OCI-LY3 (cell line): ENCODE measurements around the gene MUC21.

Source experiments
- CTCF ChIP-seq: fragments of 200-600, 300-600 bp; sonication (generic); IDR thresholded peaks from 2 replicates; pipeline ENCODE4 v1.5.1; 2014; ENCODE audit warnings: antibody characterized with exemption, low read length, low read depth
- EZH2phosphoT487 ChIP-seq: fragments of 200-600 bp; shearing (Covaris generic); IDR thresholded peaks from 2 replicates; pipeline ENCODE4 v1.6.1; 2018; ENCODE audit warnings: antibody characterized with exemption, mixed run types, low read depth

GRCh38 chr6:31037169-31037568 is 53.7 kb downstream of the MUC21 start:
- no peak for TF ChIP-seq CTCF
- TF ChIP-seq EZH2phosphoT487 = no peak
